Common myeloid progenitor, CD34-positive (primary cell): ENCODE data around the gene FAM228B.
"Not testable (repeated sequence)": the region's sequence is repeated elsewhere in the genome, so short reads cannot be mapped to it uniquely, and the experiment has no call there.

Experiments
- CTCF ChIA-PET: fragments of 350-600 bp; sonication (Branson Sonifier 250); formaldehyde crosslinking; loops from one replicate; lab custom pipeline; 2021; ENCODE audit warnings: antibody characterized with exemption; lab: Charles Lee
- POLR2A ChIA-PET: fragments of 350-600 bp; sonication (Branson Sonifier 250); formaldehyde crosslinking; loops from one replicate; lab custom pipeline; 2021; ENCODE audit warnings: antibody characterized with exemption; lab: Charles Lee
- DNase-seq, 3 donors: peaks; one replicate each; pipeline versions ENCODE4 v3.0.0 to v3.0.0-alpha.2; 2013
- H3K27ac ChIP-seq, 2 experiments: 1 replicate in 1 of 2; 2 replicates in 1 of 2; pipeline ENCODE4 v1.7.0; 2013; ENCODE audit warnings: inconsistent platforms in 2 of 2, low read length in 2 of 2, mild to moderate bottlenecking in 2 of 2, low read depth in 1 of 2, moderate library complexity in 1 of 2; ENCODE audit not compliant: severe bottlenecking in 2 of 2, insufficient read depth in 1 of 2, poor library complexity in 1 of 2
- H3K27me3 ChIP-seq, 5 experiments: replicated peaks in 2 of 5; 1 replicate in 3 of 5; 2 replicates in 2 of 5; pipeline versions ENCODE4 v1.6.1 to v1.7.0; 2013; ENCODE audit warnings: low read length in 4 of 5, mild to moderate bottlenecking in 2 of 5, moderate library complexity in 2 of 5, inconsistent platforms in 1 of 5; ENCODE audit not compliant: insufficient read depth in 5 of 5, control insufficient read depth in 4 of 5
- H3K36me3 ChIP-seq, 4 experiments: 1 replicate in 2 of 4; 2 replicates in 2 of 4; pipeline versions ENCODE4 v1.6.1 to v1.7.0; 2013; ENCODE audit warnings: low read length in 3 of 4, control low read depth in 1 of 4, mild to moderate bottlenecking in 1 of 4; ENCODE audit not compliant: control insufficient read depth in 4 of 4, insufficient read depth in 4 of 4
- H3K4me1 ChIP-seq, 4 experiments: 1 replicate in 3 of 4; 2 replicates in 1 of 4; pipeline versions ENCODE4 v1.6.1 to v1.7.1; 2013; ENCODE audit warnings: low read length in 3 of 4, mild to moderate bottlenecking in 3 of 4, control low read depth in 1 of 4, inconsistent platforms in 1 of 4, moderate library complexity in 1 of 4; ENCODE audit not compliant: control insufficient read depth in 4 of 4, insufficient read depth in 4 of 4; ENCODE audit errors: control extremely low read depth in 1 of 4
- H3K4me3 ChIP-seq, 7 experiments: 1 replicate in 4 of 7; 2 replicates in 3 of 7; pipeline versions ENCODE4 v1.5.1 to v1.7.0; 2013; ENCODE audit warnings: mild to moderate bottlenecking in 7 of 7, low read length in 6 of 7, moderate library complexity in 6 of 7, inconsistent platforms in 2 of 7, low read depth in 2 of 7, control low read depth in 1 of 7; ENCODE audit not compliant: insufficient read depth in 4 of 7, control insufficient read depth in 1 of 7; ENCODE audit errors: extremely low read depth in 1 of 7
- H3K9me3 ChIP-seq, 5 experiments: 1 replicate in 4 of 5; 2 replicates in 1 of 5; pipeline versions ENCODE4 v1.6.1 to v1.7.1; 2013; ENCODE audit warnings: low read length in 4 of 5, mild to moderate bottlenecking in 2 of 5, inconsistent platforms in 1 of 5, low read depth in 1 of 5, moderate library complexity in 1 of 5; ENCODE audit not compliant: control insufficient read depth in 4 of 5, insufficient read depth in 2 of 5; ENCODE audit errors: control extremely low read depth in 1 of 5
- WGBS: methylation state at CpG from one replicate; pipeline ENCODE4 v1.1.5; 2013; ENCODE audit not compliant: insufficient coverage; 5-methylcytosine and 5-hydroxymethylcytosine counted together

FAM228B gene

DNA sequence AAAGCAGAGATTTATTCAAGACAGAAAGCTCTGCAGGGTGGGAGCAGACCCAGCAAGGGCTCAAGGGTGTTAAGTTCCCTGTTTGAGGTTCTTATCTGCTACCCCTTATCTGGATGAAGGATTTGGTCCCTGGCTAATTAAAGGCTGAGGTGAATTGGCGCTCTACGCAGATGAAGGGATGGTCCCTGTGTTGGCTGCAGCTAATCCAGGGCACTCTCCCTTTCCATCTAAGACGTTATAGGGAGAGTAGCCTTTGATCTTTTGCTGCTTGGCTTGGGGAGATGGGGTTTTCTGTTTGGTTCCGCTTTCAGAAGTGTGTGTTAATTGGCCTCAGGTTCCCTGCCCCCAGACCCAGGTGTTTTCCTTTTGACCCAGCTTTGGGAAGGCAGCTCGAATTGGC is 68.6 kb downstream of the FAM228B start:
- WGBS: 92% methylated on average over 4 of the region's 5 CpGs
- Histone ChIP-seq H3K27me3 (no peaks in the 10 kb centered on the region), H3K27ac (no peak overlapping the region), H3K9me3 (peaks cover 0 to 10% (median 0%) of the 10 kb centered on the region in 5 experiments), H3K4me3 (no peak overlapping the region), H3K36me3 (no peaks in the 10 kb centered on the region), H3K4me1 (no peaks in the 10 kb centered on the region)
- no peak for DNase-seq
- ChIA-PET CTCF (interaction anchor here (1.9 kb wide), 1 partner anchor 12 kb away, joined by 5 read pairs; no protein-coding TSS in a partner anchor), POLR2A (no interaction called here)

DNA sequence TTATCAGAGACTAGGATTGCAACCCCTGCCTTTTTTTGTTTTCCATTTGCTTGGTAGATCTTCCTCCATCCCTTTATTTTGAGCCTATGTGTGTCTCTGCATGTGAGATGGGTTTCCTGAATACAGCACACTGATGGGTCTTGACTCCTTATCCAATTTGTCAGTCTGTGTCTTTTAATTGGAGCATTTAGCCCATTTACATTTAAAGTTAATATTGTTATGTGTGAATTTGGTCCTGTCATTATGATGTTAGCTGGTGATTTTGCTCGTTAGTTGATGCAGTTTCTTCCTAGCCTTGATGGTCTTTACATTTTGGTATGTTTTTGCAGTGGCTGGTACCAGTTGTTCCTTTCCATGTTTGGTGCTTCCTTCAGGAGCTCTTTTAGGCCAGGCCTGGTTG is 73.9 kb downstream of the FAM228B start:
- DNase-seq, H3K36me3 ChIP-seq, H3K27me3 ChIP-seq, CTCF ChIA-PET, H3K4me1 ChIP-seq, H3K27ac ChIP-seq, POLR2A ChIA-PET, H3K9me3 ChIP-seq, H3K4me3 ChIP-seq: not testable (repeated sequence)
- WGBS: no CpG with 5 or more reads among the region's 1 CpG

DNA sequence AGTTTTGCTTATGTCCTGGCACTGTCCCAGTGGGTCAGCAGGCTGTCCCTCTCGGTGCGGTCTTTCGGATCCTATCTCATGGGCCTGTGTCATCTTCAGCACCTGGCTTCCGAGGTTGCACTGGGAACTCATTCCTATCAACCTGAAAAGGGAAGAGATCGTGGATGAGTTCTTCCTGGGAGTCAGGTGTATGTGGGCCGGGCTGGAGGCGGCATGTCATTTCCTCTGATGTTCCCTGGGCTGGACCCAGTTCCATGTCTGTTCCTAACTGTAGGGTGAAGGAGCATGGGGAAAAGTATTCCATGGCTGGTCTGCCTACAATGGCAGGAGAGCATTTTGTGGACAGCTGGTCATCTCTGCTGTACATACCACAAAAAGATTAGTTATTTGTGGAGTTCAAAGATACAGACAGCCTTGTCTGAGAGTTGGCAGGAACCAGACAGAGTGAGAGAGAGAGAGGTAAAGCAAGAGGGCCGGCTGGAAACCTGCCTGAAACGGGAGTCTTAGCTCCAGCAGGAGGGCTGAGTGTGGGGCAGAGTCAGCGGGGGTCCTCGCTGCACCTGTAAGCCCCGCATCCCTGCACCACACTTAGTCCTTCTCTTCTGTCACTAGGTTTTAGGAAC is 76.8 kb downstream of the FAM228B start:
- Histone ChIP-seq H3K9me3 (no peaks in the 10 kb centered on the region), H3K4me3 (no peak overlapping the region), H3K36me3 (peaks cover 5 to 28% (median 26%) of the 10 kb centered on the region in 4 experiments), H3K27ac (no peak overlapping the region), H3K27me3 (no peaks in the 10 kb centered on the region), H3K4me1 (no peaks in the 10 kb centered on the region)
- POLR2A ChIA-PET: no interaction called here
- no peak for DNase-seq
- WGBS: 93% methylated on average over 12 of the region's 12 CpGs
- CTCF ChIA-PET: no interaction called here

DNA sequence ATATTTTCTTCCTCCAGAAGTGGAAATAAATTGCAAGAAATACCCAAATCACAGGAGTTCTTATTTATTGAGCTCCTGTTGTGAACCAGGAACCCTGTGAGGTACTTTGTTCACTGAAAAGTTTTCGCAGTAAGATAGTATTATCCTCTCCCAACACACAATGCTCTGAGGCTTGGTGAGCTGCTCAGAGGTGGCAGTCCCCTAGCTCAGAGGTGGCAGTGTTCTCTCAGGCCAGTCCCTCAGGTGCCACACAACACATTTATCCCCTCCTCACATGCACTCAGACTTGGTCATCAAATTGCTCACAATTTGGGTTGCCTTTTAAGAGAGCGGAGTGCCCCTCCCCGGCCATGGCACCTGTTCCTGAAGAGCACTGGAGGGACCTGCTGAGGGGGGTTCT is 77.5 kb downstream of the FAM228B start:
- 100% methylated on average over 2 of the region's 3 CpGs for WGBS
- Histone ChIP-seq H3K4me3 (no peak overlapping the region), H3K27ac (no peak overlapping the region), H3K9me3 (no peaks in the 10 kb centered on the region), H3K27me3 (no peaks in the 10 kb centered on the region), H3K36me3 (peaks cover 6 to 34% (median 31%) of the 10 kb centered on the region in 4 experiments), H3K4me1 (no peaks in the 10 kb centered on the region)
- POLR2A ChIA-PET: no interaction called here
- no peak for DNase-seq
- CTCF ChIA-PET: no interaction called here

DNA sequence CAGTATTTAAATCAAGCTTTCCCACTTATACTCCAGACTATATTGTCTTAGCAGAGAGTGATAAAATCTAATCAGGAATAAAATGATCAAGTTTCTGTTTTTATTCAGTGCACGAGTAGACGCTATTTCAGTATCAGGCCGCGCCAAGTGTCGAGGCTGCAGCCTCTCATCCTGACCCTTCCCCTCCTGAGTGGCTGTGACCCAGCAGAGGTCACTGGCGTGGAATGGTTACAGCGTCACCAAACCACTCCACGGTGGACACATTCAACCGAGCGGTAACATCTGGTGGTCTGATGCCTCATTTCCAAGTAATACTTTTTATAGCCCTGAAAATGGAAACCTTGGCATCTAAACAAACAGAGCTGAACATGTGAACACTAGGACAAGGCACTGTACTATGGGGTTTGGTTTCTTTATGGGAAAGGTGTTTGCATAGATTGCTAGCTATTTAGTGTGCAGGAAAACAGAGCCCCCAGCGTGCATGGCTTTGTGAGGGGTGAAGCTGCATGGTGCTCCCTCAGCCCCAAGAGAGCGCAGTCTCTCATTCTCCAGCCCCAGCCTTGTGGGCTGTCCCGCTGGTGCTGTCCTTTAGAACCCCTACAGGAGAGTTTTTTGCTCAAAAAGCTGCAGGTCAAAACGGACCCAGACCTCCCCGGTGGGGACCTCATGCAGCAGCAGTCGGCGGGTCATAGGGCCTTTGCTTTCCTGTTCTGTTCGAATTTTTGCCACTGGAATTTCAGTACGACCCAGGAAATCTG is 79.9 kb downstream of the FAM228B start:
- no peaks in the 10 kb centered on the region for H3K9me3 ChIP-seq
- H3K4me1 ChIP-seq: no peaks in the 10 kb centered on the region
- ChIA-PET POLR2A (no interaction called here), CTCF (interaction anchor here (0.9 to 1.3 kb wide), 3 partner anchors 10 to 40 kb away, joined by 3 to 4 read pairs (median 3); no protein-coding TSS in a partner anchor)
- no peaks in the 10 kb centered on the region for H3K27me3 ChIP-seq
- no peak for DNase-seq
- no peak overlapping the region for H3K27ac ChIP-seq
- H3K36me3 ChIP-seq: peaks cover 7 to 57% (median 41%) of the 10 kb centered on the region in 4 experiments
- H3K4me3 ChIP-seq: no peak overlapping the region
- 96% methylated on average over 18 of the region's 19 CpGs for WGBS

DNA sequence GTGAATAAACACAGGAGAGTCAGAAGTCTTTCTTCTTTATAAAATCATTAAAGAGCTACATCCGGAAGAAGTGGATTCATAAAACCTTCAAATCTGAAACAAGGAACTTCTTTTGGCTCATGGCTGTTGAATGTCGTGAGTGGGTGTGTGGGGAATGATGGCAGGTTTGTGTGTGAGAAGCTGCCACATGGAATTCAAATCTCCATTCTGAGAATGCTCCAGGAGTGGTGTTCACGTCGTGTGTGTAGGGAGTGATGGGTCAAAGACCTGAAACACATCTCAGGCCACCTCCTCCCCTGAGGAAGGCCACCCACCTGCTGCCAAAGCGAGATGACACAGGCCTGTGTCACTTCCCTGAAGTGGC is 80.5 kb downstream of the FAM228B start:
- WGBS: 95% methylated on average over 5 of the region's 5 CpGs
- Histone ChIP-seq H3K36me3 (peaks cover 7 to 62% (median 45%) of the 10 kb centered on the region in 4 experiments), H3K27ac (no peak overlapping the region), H3K27me3 (no peaks in the 10 kb centered on the region), H3K4me3 (no peak overlapping the region), H3K4me1 (no peaks in the 10 kb centered on the region), H3K9me3 (no peaks in the 10 kb centered on the region)
- ChIA-PET POLR2A (no interaction called here), CTCF (interaction anchor here (0.9 to 1.3 kb wide), 2 partner anchors 19 to 41 kb away, joined by 3 read pairs; no protein-coding TSS in a partner anchor)
- no peak for DNase-seq

DNA sequence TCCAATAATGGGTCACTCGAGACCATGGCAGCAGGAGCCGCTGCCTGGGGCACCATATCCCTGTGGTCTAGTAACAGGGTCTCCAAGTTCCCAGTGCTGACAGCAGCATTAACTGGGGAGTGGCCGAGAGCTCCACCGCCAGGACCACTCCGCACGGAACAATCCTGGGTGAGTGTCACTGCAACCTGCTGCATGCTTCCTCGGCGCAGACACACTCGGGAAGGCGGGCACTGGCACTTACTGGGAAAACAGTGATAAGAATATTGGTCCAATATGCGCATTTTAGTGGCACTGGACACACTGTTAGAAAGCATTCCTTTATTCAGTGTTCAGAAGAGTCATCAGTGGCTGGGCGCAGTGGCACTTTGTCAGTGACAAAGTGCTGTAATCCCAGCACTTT is 81.2 kb downstream of the FAM228B start:
- no peak for DNase-seq
- WGBS: over 99% methylated on average over 12 of the region's 12 CpGs
- CTCF ChIA-PET: interaction anchor here (1.3 to 2.8 kb wide), 2 partner anchors 13 to 20 kb away, joined by 3 to 9 read pairs; no protein-coding TSS in a partner anchor
- Histone ChIP-seq H3K27ac (no peak overlapping the region), H3K9me3 (no peaks in the 10 kb centered on the region), H3K36me3 (peaks cover 11 to 70% (median 51%) of the 10 kb centered on the region in 4 experiments), H3K4me3 (no peak overlapping the region), H3K27me3 (no peaks in the 10 kb centered on the region), H3K4me1 (no peaks in the 10 kb centered on the region)
- POLR2A ChIA-PET: no interaction called here
